ENCODE data around the gene SLC6A20. TPM values are rescaled to one million over a fixed set of nuclear protein-coding genes. Genes with fewer than 3 reads are reported as not detected.

SLC6A20 gene
- total RNA-seq, 1 donor from 2014 or later = not detected

DNA sequence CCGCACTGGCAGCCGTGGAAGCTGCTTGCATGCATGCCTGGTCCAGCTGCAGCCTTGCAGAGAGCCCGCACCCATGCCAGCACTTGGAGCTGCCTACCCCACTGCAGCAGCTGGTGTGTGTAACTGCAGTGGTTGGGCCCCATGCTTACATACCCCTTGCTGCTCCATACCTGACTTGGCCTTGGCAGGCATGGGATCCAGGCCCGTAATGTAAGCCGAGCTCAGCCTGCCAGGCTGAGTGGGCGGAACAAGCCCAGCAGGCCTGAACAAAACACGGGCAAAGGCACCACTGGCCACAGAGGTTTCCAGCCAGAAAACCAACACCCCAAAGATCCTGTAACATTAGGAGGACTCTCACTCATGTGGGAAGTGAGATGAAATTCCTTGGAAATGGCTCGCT is 48.3 kb downstream of the SLC6A20 start:
- Mint-ChIP-seq H3K27ac (no peak overlapping the region), H3K36me3 (ENCODE audit: low read depth) (peaks cover 30% of the 10 kb centered on the region), H3K4me1 (no peaks in the 10 kb centered on the region), H3K9me3 (no peaks in the 10 kb centered on the region), H3K27me3 (no peaks in the 10 kb centered on the region), H3K4me3 (no peak overlapping the region)
- intact Hi-C loops (cut with micrococcal nuclease) = no loop called here
- ChIA-PET POLR2A (no interaction called here), CTCF (interaction anchor here (0.5 to 0.7 kb wide), 2 partner anchors 11 to 27 kb away, joined by 3 read pairs; no protein-coding TSS in a partner anchor)
- ATAC-seq (ENCODE audit: low read depth) (no peak), DNase-seq (no peak)
- TF ChIP-seq, protein P1, sequence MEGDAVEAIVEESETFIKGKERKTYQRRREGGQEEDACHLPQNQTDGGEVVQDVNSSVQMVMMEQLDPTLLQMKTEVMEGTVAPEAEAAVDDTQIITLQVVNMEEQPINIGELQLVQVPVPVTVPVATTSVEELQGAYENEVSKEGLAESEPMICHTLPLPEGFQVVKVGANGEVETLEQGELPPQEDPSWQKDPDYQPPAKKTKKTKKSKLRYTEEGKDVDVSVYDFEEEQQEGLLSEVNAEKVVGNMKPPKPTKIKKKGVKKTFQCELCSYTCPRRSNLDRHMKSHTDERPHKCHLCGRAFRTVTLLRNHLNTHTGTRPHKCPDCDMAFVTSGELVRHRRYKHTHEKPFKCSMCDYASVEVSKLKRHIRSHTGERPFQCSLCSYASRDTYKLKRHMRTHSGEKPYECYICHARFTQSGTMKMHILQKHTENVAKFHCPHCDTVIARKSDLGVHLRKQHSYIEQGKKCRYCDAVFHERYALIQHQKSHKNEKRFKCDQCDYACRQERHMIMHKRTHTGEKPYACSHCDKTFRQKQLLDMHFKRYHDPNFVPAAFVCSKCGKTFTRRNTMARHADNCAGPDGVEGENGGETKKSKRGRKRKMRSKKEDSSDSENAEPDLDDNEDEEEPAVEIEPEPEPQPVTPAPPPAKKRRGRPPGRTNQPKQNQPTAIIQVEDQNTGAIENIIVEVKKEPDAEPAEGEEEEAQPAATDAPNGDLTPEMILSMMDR (IDR thresholded peaks at IDR 0.05) = no peak

DNA sequence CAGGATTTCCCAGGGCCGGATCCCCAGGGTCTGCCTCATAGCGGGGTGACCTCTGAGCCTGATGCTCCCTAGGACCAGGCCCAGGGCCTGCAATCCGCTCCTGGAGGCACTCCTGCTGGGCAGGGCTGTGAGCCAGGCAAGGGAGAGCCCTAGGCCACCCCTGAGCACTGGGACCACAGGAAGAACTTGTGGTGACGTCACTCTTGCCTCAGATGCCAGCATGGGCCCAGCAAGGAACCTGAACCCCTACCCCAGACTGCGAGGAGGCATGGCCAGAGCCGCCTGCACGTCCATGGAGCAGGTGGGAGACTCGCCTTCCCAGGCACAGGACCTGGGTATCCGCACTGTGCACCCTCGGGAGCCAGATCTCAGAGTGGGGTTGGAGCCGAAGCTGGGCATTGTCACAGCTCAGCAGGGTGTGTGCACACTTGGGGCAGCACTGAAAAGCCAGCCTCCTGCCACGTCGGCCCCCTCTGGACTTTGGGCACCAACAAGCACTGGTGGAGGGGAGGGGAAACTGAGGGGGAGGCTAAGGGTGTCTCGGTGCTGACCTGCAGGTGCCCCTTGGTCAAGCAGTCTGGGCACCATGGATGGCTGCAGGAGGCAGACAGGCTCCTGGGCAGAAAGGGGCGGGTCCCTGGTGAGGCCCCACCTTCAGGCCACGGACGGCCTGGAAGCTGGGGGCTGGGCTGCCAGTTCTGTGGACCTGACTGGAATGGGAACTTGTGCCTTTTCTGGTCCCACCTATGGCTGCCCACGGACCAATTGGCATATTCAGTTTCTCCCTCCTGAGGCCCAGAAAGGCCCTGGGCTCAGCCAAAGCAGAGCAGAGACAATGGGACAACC is 49.3 kb downstream of the SLC6A20 start:
- TF ChIP-seq, protein P1 (IDR thresholded peaks at IDR 0.05) = no peak
- intact Hi-C loops (cut with micrococcal nuclease) = no loop called here
- Mint-ChIP-seq H3K27ac (no peak overlapping the region), H3K27me3 (no peaks in the 10 kb centered on the region), H3K36me3 (ENCODE audit: low read depth) (peaks cover 37% of the 10 kb centered on the region), H3K4me3 (no peak overlapping the region), H3K4me1 (peaks cover 6% of the 10 kb centered on the region), H3K9me3 (no peaks in the 10 kb centered on the region)
- CTCF ChIA-PET = no interaction called here
- ATAC-seq (ENCODE audit: low read depth) = no peak
- no peak for DNase-seq
- POLR2A ChIA-PET = no interaction called here

DNA sequence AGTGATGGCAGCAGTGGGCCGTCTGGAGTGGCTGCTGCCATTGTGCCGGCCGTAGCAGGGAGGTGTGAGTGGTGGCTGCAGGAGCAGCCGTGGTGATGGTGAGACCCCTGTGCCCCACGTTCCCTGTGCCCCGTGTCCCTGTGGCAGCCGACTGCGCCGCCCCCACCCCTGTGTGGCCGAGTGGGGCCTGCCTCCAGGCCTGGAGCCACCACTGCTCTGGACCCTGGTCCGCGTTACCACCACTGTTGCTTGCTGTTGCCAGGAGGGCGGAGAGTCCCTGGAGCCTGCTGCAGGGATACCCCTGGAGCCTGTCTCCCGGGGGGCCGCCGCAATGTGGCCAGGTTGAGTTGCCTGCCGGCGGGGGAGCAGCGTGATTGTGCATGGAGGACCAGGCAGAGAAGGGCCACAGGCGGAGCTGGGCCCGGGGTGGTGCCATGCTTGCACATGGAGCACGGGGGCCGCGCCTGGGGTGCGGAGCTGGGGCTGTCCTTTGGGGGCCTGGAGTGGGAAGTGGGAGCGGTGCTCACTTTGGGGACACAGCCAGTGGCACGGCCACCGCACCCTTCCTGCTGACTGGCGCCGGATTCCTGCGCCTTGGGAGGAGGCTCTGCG is 50.1 kb downstream of the SLC6A20 start:
- TF ChIP-seq, protein P1 (IDR thresholded peaks at IDR 0.05) = no peak
- Mint-ChIP-seq H3K27ac (no peak overlapping the region), H3K27me3 (no peaks in the 10 kb centered on the region), H3K4me1 (peaks cover 13% of the 10 kb centered on the region), H3K9me3 (no peaks in the 10 kb centered on the region), H3K4me3 (no peak overlapping the region), H3K36me3 (ENCODE audit: low read depth) (peaks cover 42% of the 10 kb centered on the region)
- ATAC-seq (ENCODE audit: low read depth) (no peak), DNase-seq (no peak)
- POLR2A ChIA-PET = no interaction called here
- CTCF ChIA-PET = no interaction called here
- intact Hi-C loops (cut with micrococcal nuclease) = no loop called here

DNA sequence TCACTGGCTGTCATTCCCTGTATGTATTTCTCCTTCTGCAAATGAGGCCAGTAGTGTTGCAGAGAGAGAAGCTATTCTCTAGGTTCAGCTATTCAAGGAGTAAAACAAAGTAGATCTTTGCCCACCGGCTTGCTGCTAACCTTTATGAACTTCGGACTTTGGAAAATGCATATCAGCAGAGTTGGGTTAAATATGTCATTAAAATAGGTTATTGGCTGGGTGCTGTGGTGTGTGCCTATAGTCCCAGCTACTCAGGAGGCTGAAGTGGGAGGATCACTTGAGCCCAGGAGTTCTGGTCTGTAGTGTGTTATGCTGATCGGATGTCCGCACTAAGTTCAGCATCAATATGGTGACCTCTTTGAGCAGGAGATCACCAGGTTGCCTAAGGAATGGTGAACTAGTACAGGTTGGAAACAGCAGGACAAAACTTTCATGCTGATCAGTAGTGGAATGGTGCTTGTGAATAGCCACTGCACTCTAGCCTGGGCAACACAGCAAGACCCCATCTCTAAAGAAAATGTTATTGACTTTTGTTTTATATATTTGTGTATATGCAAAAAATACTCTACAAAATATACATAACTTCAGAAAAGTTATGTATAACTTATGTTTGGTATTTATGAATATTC is 53.8 kb downstream of the SLC6A20 start:
- Mint-ChIP-seq H3K4me3 (peak overlapping the region; percentile 36), H3K27ac (peak overlapping the region; percentile 74), H3K9me3 (no peaks in the 10 kb centered on the region), H3K36me3 (ENCODE audit: low read depth) (peaks cover 72% of the 10 kb centered on the region), H3K27me3 (no peaks in the 10 kb centered on the region), H3K4me1 (peaks cover 29% of the 10 kb centered on the region)
- ChIA-PET POLR2A (no interaction called here), CTCF (interaction anchor here (0.8 kb wide), 1 partner anchor 334 kb away, joined by 3 read pairs; no protein-coding TSS in a partner anchor)
- ATAC-seq (ENCODE audit: low read depth) (no peak), DNase-seq (no peak)
- TF ChIP-seq, protein P1 (IDR thresholded peaks at IDR 0.05) = no peak
- intact Hi-C loops (cut with micrococcal nuclease) = no loop called here
